Endothelial cell of umbilical vein (primary cell): ENCODE results near the gene QRFP. TPM values are rescaled to one million over a fixed set of nuclear protein-coding genes. Genes with fewer than 3 reads are reported as not detected.

Experiments used
- BruUV-seq: library from RNA; stranded (reverse); fragments of 400-500 nt; replicated peaks from 2 replicates; lab custom pipeline; 2021; lab: Mats Ljungman, UMichigan
- CTCF ChIA-PET: fragments of 300-600, 350-600 bp; sonication (Branson Sonifier 250); formaldehyde crosslinking; loops from one replicate; lab custom pipeline; 2021; ENCODE audit warnings: antibody characterized with exemption, inconsistent platforms; lab: Charles Lee
- POLR2A ChIA-PET: fragments of 300-600, 350-600 bp; sonication (Branson Sonifier 250); formaldehyde crosslinking; loops from one replicate; lab custom pipeline; 2021; ENCODE audit warnings: antibody characterized with exemption, inconsistent platforms; lab: Charles Lee
- DNase-seq: peaks from one replicate; pipeline ENCODE4 v3.0.0-alpha.2; 2011; ENCODE audit warnings: low read depth, low spot score
- FAIRE-seq: peaks from 2 replicates; lab custom pipeline; 2011; peaks lifted over from hg19 to GRCh38; lab: Jason Lieb, UNC
- H2AFZ ChIP-seq: 2 replicates; pipeline ENCODE4 v1.6.0; 2012; ENCODE audit warnings: low read depth, low read length, control low read depth, inconsistent platforms
- H3K27ac ChIP-seq: 2 replicates; pipeline ENCODE4 v1.5.1; 2011; ENCODE audit warnings: low read depth, mild to moderate bottlenecking, control low read depth, low read length, moderate library complexity; ENCODE audit not compliant: insufficient read depth
- H3K27me3 ChIP-seq, 2 experiments: 2 replicates each; pipeline versions ENCODE4 v1.6.0 to v1.6.1; 2011; ENCODE audit warnings: low read length in 2 of 2, mixed read lengths in 1 of 2; ENCODE audit not compliant: control insufficient read depth in 2 of 2, insufficient read depth in 2 of 2
- H3K36me3 ChIP-seq, 2 experiments: 2 replicates in 1 of 2; 3 replicates in 1 of 2; pipeline ENCODE4 v1.5.1; 2011; ENCODE audit warnings: low read length in 2 of 2, mild to moderate bottlenecking in 1 of 2, moderate library complexity in 1 of 2; ENCODE audit not compliant: control insufficient read depth in 2 of 2, insufficient read depth in 2 of 2; ENCODE audit errors: extremely low read depth in 1 of 2
- H3K4me1 ChIP-seq: 3 replicates; pipeline ENCODE4 v1.5.1; 2011; ENCODE audit warnings: mild to moderate bottlenecking, low read length; ENCODE audit not compliant: control insufficient read depth, insufficient read depth; ENCODE audit errors: extremely low read depth
- H3K4me2 ChIP-seq: 2 replicates; pipeline ENCODE4 v1.6.1; 2011; ENCODE audit warnings: low read length, control low read depth, mixed read lengths; ENCODE audit not compliant: insufficient read depth
- H3K4me3 ChIP-seq, 3 experiments: fragments of 200-600 bp in 1 of 3; sonication (generic), shearing (Covaris generic) in 1 of 3; replicated peaks in 1 of 3; 2 replicates each; pipeline ENCODE4 v1.5.1; 2011 to 2016; ENCODE audit warnings: control low read depth in 3 of 3, low read length in 3 of 3, mild to moderate bottlenecking in 2 of 3, inconsistent platforms in 1 of 3, low read depth in 1 of 3, moderate library complexity in 1 of 3; ENCODE audit not compliant: insufficient read depth in 1 of 3
- H3K79me2 ChIP-seq: 2 replicates; pipeline ENCODE4 v1.6.0; 2012; ENCODE audit warnings: low read length, inconsistent platforms; ENCODE audit not compliant: control insufficient read depth, insufficient read depth
- H3K9ac ChIP-seq: replicated peaks from 2 replicates; pipeline ENCODE3; 2011; ENCODE audit warnings: low read length, control low read depth; ENCODE audit not compliant: insufficient read depth; ENCODE audit errors: extremely low read depth
- H3K9me1 ChIP-seq: replicated peaks from 3 replicates; pipeline ENCODE4 v1.6.0; 2011; ENCODE audit warnings: mild to moderate bottlenecking, low read length; ENCODE audit not compliant: control insufficient read depth, insufficient read depth; ENCODE audit errors: extremely low read depth
- H3K9me3 ChIP-seq: replicated peaks from 2 replicates; pipeline ENCODE4 v1.5.1; 2012; ENCODE audit warnings: low read length, inconsistent platforms; ENCODE audit not compliant: control insufficient read depth, insufficient read depth
- H4K20me1 ChIP-seq: replicated peaks from 2 replicates; pipeline ENCODE3; 2011; ENCODE audit warnings: mild to moderate bottlenecking, low read length; ENCODE audit not compliant: control insufficient read depth, insufficient read depth; ENCODE audit errors: extremely low read depth
- EZH2 ChIP-seq: IDR thresholded peaks from 2 replicates; pipeline ENCODE4 v1.6.1; 2012; ENCODE audit warnings: borderline replicate concordance, low read depth, mild to moderate bottlenecking, moderate library complexity, low read length, inconsistent platforms; ENCODE audit not compliant: severe bottlenecking
- FOS ChIP-seq: IDR thresholded peaks from 2 replicates; pipeline ENCODE4 v1.6.1; 2011; ENCODE audit warnings: mild to moderate bottlenecking, low read length, moderate library complexity, borderline replicate concordance; ENCODE audit not compliant: insufficient read depth
- GATA2 ChIP-seq: IDR thresholded peaks from 2 replicates; pipeline ENCODE4 v1.7.0; 2011; ENCODE audit warnings: low read depth, mild to moderate bottlenecking, moderate library complexity, mixed read lengths, low read length; ENCODE audit not compliant: insufficient read length, insufficient read depth
- JUN ChIP-seq: IDR thresholded peaks from 2 replicates; pipeline ENCODE4 v1.6.1; 2011; ENCODE audit warnings: borderline replicate concordance, low read depth; ENCODE audit not compliant: insufficient read length, insufficient read depth
- MAX ChIP-seq: IDR thresholded peaks from 2 replicates; pipeline ENCODE4 v1.6.1; 2011; ENCODE audit not compliant: insufficient read depth, insufficient read length
- MYC ChIP-seq: IDR thresholded peaks from one replicate; pipeline ENCODE4 v1.6.1; 2011; ENCODE audit warnings: mild to moderate bottlenecking, low read depth, low read length
- POLR2A ChIP-seq: IDR thresholded peaks from 2 replicates; pipeline ENCODE4 v1.6.1; 2012; ENCODE audit warnings: low read depth, mild to moderate bottlenecking, control low read depth, low read length
- dilution Hi-C: fragments of 300-500 bp; cut with MboI; formaldehyde crosslinking; loops from one replicate; pipeline ENCODE4 v1.15.0; 2019; ENCODE audit warnings: low sequenced_read_pairs; ENCODE audit not compliant: extremely low pct_ligation_motif_present
- intact Hi-C: fragments of 100-400 bp; cut with micrococcal nuclease; formaldehyde crosslinking; loops from one replicate; pipeline ENCODE4 v1.10.0; 2022
- polyA plus RNA-seq, 4 experiments: library from polyadenylated mRNA; depleted of rRNA in 3 of 4; stranded (reverse) in 3 of 4; unstranded in 1 of 4; fragments of >200 nt; gene quantifications; 2 replicates each; pipeline versions ENCODE4 v1.2.1 to v1.2.3, GENCODE V29; 2011 to 2012; ENCODE audit warnings: missing spikeins in 1 of 4
- total RNA-seq: library from RNA; stranded (reverse); gene quantifications from 2 replicates; pipeline ENCODE4 v1.2.3, GENCODE V29; 2021
- TF ChIP-seq, protein P1 (sequence below), 2 donors: IDR thresholded peaks; 1 replicate in 1 of 2; 2 replicates in 1 of 2; pipeline ENCODE4 v1.5.1; 2011; ENCODE audit warnings: low read length in 2 of 2, mild to moderate bottlenecking in 2 of 2, moderate library complexity in 2 of 2, control low read depth in 1 of 2, inconsistent platforms in 1 of 2, low read depth in 1 of 2; ENCODE audit not compliant: insufficient read depth in 1 of 2; ENCODE audit errors: extremely low read depth in 1 of 2

QRFP gene
- total and polyA plus RNA-seq, 2 donors (not counting 3 experiments of a cell fraction or from before 2014, with no cell fraction given), result not detected

DNA sequence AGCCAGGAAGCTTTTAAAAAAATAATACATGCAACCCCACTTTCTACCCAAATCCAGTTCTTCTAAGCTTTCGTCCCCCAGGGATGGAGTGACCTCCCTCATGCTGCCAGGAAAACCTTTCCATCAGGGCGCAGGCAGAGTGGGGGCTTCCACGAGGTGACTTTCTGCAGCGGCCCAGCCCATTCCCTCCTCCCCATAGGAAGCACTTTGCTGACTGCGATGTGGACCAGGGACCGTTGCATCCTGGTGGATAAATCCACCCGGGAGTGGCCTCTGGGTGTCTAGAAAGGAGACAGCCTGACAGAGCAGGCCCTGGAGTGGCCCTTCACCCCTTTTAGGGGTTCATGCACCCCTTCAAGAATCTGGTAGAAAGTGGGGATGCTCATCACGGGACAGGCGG, 1.6 kb downstream of the QRFP start:
- Histone ChIP-seq H2AFZ (no peak overlapping the region), H3K9ac (no peak overlapping the region), H3K9me3 (no peaks in the 10 kb centered on the region), H3K36me3 (peaks cover 3 to 17% of the 10 kb centered on the region in 2 experiments), H4K20me1 (no peaks in the 10 kb centered on the region), H3K4me2 (no peak overlapping the region), H3K27ac (no peak overlapping the region), H3K4me3 (no peak overlapping the region), H3K9me1 (no peaks in the 10 kb centered on the region), H3K79me2 (no peaks in the 10 kb centered on the region), H3K4me1 (no peaks in the 10 kb centered on the region), H3K27me3 (no peaks in the 10 kb centered on the region)
- TF ChIP-seq JUN (no peak), FOS (no peak), EZH2 (no peak), MYC (no peak), POLR2A (no peak), MAX (no peak), GATA2 (no peak)
- TF ChIP-seq, protein P1, sequence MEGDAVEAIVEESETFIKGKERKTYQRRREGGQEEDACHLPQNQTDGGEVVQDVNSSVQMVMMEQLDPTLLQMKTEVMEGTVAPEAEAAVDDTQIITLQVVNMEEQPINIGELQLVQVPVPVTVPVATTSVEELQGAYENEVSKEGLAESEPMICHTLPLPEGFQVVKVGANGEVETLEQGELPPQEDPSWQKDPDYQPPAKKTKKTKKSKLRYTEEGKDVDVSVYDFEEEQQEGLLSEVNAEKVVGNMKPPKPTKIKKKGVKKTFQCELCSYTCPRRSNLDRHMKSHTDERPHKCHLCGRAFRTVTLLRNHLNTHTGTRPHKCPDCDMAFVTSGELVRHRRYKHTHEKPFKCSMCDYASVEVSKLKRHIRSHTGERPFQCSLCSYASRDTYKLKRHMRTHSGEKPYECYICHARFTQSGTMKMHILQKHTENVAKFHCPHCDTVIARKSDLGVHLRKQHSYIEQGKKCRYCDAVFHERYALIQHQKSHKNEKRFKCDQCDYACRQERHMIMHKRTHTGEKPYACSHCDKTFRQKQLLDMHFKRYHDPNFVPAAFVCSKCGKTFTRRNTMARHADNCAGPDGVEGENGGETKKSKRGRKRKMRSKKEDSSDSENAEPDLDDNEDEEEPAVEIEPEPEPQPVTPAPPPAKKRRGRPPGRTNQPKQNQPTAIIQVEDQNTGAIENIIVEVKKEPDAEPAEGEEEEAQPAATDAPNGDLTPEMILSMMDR (IDR thresholded peaks at IDR 0.05; ENCODE audit: extremely low read depth in 1 of 2, insufficient read depth in 1 of 2, low read depth in 1 of 2, low read length in 2 of 2), result no peak
- BruUV-seq, result no TSS peak
- ChIA-PET CTCF (interaction anchor here (1.2 to 4.4 kb wide), 3 partner anchors 104 to 194 kb away, joined by 3 to 46 read pairs (median 27); no protein-coding TSS in a partner anchor), POLR2A (no interaction called here)
- dilution Hi-C loops, result no loop called here
- DNase-seq (no peak), FAIRE-seq (no peak)
- intact Hi-C loops, result loop anchor here (2.0 kb wide), 1 partner anchor 46 kb away; no protein-coding TSS in a partner anchor
